ENCODE data around the gene TCF12. TPM values are rescaled to one million over a fixed set of nuclear protein-coding genes. Genes with fewer than 3 reads are reported as not detected.

The TCF12 gene
- total and polyA plus RNA-seq, 11 donors: 6.5 to 77.3 (median 43.5) TPM

- Histone ChIP-seq H3K4me1 (peaks cover 0 to 23% (median 0%) of the 10 kb centered on the region in 12 donors), H3K27me3 (no peaks in the 10 kb centered on the region), H3K9me3 (no peaks in the 10 kb centered on the region), H3K4me3 (no peak overlapping the region), H3K36me3 (peaks cover 0 to 86% (median 75%) of the 10 kb centered on the region in 9 donors), H3K27ac (no peak overlapping the region)
- ATAC-seq (no peak), DNase-seq (no peak)
- 91 to 94% (median 93%) methylated on average over 3 of the region's 3 CpGs for WGBS, 4 donors
- intact Hi-C loops (cut with DNase I): loop anchor here in 1 of 10 donors (10.0 kb wide), 1 partner anchor 58 kb away; no protein-coding TSS in a partner anchor
- TF ChIP-seq POLR2A (IDR thresholded peaks at IDR 0.05) (no peak), CTCF (IDR thresholded peaks at IDR 0.05) (no peak)
Measured at GRCh38 chr15:57282686-57283085, 364.2 kb downstream of the TCF12 start.

- ATAC-seq (no peak), DNase-seq (no peak)
- H3K27ac ChIP-seq: no peak overlapping the region
- no peak for TF ChIP-seq POLR2A (IDR thresholded peaks at IDR 0.05)
- no peak for TF ChIP-seq CTCF (IDR thresholded peaks at IDR 0.05)
- intact Hi-C loops (cut with DNase I): loop anchor here in 1 of 10 donors (10.0 kb wide), 1 partner anchor 59 kb away; no protein-coding TSS in a partner anchor
- H3K36me3 ChIP-seq: peaks cover 0 to 92% (median 78%) of the 10 kb centered on the region in 9 donors
- no peak overlapping the region for H3K4me3 ChIP-seq
- no peaks in the 10 kb centered on the region for H3K27me3 ChIP-seq
- WGBS, 4 donors: 84 to 89% (median 86%) methylated on average over 14 of the region's 14 CpGs
- H3K4me1 ChIP-seq: peaks cover 0 to 26% (median 0%) of the 10 kb centered on the region in 12 donors
- no peaks in the 10 kb centered on the region for H3K9me3 ChIP-seq
Measured at GRCh38 chr15:57283774-57284503, 365.5 kb downstream of the TCF12 start.

DNA sequence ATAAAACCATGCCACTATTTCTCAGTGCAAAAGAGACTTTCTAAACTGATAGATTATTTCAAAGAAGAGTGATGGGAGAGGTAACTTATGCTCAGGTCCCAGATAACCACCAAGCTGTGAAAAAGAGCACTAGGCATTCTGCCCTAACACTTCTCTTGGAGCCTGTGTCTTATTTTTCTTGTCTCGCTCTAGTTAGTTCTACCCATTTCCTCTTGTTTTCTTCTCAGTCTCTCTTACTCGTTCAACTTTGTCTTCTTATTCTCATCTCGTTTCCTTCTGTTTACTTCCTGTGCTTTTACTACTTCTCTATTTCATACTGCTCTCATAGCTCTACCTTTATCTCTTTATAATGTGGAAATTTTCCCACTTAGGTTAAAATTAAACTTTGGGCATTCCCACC lies 366.1 kb downstream of the TCF12 start:
- ATAC-seq (no peak), DNase-seq (no peak)
- Histone ChIP-seq H3K27me3 (no peaks in the 10 kb centered on the region), H3K9me3 (no peaks in the 10 kb centered on the region), H3K36me3 (peaks cover 0 to 89% (median 72%) of the 10 kb centered on the region in 9 donors), H3K4me1 (peaks cover 0 to 30% (median 0%) of the 10 kb centered on the region in 12 donors), H3K27ac (no peak overlapping the region), H3K4me3 (no peak overlapping the region)
- intact Hi-C loops (cut with DNase I): loop anchor here in 1 of 10 donors (10.0 kb wide), 1 partner anchor 60 kb away; no protein-coding TSS in a partner anchor
- TF ChIP-seq CTCF (IDR thresholded peaks at IDR 0.05) (no peak), POLR2A (IDR thresholded peaks at IDR 0.05) (no peak)
- 74 to 78% (median 76%) methylated on average over 3 of the region's 3 CpGs for WGBS, 4 donors

GRCh38 chr15:57285386-57285785 lies 366.9 kb downstream of the TCF12 start:
- WGBS, 4 donors: 98 to 99% (median 98%) methylated on average over 3 of the region's 3 CpGs

More at GRCh38 chr15:57285386-57285785, 366.9 kb downstream of the TCF12 start:
- ATAC-seq (no peak), DNase-seq (no peak)
- TF ChIP-seq CTCF (IDR thresholded peaks at IDR 0.05): no peak
- TF ChIP-seq POLR2A (IDR thresholded peaks at IDR 0.05): no peak
- intact Hi-C loops (cut with DNase I): loop anchor here in 1 of 10 donors (10.0 kb wide), 1 partner anchor 61 kb away; no protein-coding TSS in a partner anchor
- no peaks in the 10 kb centered on the region for H3K27me3 ChIP-seq
- peaks cover 0 to 30% (median 0%) of the 10 kb centered on the region in 12 donors for H3K4me1 ChIP-seq
- no peak overlapping the region for H3K4me3 ChIP-seq
- no peaks in the 10 kb centered on the region for H3K9me3 ChIP-seq
- peaks cover 0 to 89% (median 71%) of the 10 kb centered on the region in 9 donors for H3K36me3 ChIP-seq
- no peak overlapping the region for H3K27ac ChIP-seq
